ENCODE measurements around the gene MYO9A.

The MYO9A gene, protein sequence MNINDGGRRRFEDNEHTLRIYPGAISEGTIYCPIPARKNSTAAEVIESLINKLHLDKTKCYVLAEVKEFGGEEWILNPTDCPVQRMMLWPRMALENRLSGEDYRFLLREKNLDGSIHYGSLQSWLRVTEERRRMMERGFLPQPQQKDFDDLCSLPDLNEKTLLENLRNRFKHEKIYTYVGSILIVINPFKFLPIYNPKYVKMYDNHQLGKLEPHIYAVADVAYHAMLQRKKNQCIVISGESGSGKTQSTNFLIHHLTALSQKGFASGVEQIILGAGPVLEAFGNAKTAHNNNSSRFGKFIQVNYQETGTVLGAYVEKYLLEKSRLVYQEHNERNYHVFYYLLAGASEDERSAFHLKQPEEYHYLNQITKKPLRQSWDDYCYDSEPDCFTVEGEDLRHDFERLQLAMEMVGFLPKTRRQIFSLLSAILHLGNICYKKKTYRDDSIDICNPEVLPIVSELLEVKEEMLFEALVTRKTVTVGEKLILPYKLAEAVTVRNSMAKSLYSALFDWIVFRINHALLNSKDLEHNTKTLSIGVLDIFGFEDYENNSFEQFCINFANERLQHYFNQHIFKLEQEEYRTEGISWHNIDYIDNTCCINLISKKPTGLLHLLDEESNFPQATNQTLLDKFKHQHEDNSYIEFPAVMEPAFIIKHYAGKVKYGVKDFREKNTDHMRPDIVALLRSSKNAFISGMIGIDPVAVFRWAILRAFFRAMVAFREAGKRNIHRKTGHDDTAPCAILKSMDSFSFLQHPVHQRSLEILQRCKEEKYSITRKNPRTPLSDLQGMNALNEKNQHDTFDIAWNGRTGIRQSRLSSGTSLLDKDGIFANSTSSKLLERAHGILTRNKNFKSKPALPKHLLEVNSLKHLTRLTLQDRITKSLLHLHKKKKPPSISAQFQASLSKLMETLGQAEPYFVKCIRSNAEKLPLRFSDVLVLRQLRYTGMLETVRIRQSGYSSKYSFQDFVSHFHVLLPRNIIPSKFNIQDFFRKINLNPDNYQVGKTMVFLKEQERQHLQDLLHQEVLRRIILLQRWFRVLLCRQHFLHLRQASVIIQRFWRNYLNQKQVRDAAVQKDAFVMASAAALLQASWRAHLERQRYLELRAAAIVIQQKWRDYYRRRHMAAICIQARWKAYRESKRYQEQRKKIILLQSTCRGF (N-terminal part only)

DNA sequence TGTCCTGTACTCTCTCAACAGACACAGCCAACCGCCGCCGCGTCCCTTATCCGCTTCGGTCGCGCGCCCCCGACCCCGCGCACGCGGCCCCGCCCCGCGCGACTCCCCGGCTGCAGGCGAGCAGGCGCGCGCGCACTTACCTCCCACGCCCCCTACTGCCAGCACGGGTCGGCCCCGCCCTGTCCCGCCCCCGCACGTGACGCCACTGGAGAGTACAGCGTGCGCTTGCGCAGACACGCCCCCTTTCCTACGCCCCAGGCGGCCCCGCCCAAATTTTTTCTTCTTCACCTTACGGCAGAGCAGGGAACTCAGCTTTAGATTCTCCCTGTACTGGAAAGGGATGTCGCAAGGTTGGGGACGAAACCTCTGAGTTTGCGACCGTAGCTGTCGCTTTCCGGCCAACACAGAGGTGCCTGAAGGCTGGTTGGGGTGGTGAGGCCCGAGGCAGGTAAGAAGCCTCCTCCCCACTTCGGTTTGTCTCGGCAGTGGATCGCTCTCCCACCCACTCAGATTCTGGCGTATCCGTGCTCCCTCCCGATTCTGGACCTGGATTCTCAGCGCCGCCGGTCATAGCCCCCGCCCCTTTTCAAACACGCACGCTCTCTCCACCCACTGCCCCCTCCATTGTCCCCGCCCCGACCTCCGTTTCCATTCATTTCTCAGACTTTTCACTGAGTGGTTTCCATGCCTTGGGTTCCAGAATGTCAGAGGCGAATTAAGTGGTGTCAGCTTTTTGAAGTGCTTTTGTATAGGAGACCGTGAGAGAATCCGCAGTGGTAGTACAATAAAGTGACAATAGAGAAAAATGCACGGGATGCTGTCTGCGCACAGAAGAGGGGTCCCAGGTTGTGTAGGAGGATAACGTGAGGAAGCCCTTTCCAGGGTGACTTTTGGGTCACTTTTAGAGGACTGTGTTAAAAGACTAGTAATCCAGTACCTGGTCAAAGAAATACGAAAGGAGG, at the start of gene MYO9A, which contains the start of gene SENP8:
Gene MYO9A, minus strand, starts transcription at position 134 of the 962 bp plus-strand sequence. CDS start 71,587 bp downstream, outside the sequence.
Gene SENP8, plus strand, starts transcription at position 387 of the 962 bp plus-strand sequence. CDS start 21,221 bp downstream, outside the sequence.
- DNase-seq (ENCODE audit: low spot score), result peak; percentile 96

DNA sequence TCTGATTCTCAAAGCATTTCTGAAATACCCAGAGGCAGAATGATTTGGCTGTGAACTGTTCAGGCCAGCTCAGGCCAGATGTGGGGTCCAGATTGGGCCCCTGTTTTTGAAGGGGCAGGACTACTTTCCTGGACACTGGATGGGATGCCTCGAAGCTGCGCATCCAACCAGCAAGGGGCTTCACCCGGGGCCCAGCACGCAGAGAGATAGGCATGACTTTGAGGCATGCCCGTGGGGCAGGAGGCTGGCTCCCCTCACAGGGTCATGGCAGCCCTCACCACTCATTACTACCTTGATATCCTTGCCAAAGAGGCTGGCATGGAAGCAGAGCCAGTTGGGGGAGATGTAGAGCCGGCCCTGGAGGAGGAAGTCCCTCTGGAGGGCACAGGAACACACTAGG, 49.5 kb upstream of the MYO9A start:
- no peak for DNase-seq (ENCODE audit: low spot score)

DNA sequence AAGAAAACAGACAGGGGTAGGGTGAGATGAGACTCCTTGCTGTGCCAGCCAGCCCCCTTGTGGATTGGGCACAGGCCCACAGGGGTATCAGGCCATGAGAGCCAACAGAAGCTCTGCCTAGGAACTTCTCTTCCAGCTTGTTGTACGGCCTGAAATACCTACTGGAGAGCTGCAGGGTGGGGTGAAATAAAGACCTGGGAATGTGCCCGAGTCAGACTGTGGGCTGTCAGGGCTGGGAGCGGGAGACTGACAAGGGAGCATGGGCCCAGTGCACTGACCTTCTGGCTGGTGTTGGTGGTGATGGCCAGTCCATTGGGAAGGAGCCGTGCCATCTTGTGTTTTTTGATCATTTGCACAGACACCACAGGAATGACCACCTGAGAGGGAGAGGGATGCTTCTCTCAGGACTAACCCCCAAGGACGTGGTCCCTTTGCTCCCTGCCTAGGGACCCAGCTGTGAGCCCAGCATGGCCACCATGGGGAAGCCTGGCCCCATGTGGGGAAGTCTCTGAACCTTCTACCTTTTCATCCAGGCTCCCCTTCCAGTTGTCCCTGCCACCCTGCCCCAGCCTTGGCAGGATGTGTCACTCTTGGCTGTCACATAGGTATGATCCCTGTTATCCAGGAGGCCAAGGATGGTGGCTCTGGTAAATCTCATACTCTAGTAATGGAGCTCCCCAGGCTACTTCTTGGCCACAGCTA, 48.9 kb upstream of the MYO9A start:
- no peak for DNase-seq (ENCODE audit: low spot score)

DNA sequence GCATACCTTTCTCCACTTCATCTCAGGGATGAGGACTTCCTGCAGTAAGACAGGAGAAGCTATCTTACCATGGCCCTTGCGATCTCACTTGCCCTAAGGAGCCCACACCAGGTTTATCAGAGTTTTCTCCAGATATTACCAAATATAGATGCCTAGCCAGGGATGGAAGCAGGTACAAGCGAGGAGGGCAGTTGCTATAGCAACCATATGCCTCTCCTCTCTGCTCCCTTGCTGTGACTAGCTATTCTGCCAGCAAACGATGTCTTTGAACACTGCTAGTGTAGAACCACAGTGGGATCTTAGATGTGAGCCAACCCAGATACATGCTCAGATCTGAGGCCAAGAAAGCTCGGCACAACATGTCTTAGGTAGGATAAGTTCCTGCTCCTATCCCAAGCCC, 45.8 kb upstream of the MYO9A start:
- DNase-seq (ENCODE audit: low spot score), result peak; percentile 54

DNA sequence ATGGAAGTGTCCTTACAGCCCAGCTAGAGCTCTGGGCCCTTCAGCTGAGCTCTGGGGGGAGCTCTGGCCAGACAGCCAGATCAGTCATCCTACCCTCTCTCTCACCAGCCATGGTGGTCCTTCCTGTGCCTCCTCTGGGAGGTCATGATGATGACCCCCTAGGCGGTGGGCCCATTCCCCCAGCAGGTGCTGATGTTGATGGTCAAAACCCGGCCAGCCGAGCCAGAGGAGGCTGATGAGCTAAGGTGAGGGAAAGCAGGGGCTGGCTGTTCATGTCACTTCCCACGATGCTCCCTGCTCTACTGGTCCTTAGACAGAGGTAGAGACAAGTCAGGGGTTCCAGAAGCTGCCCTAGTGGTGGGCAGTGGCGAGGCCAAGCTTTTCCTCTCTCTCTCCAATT, 44.6 kb upstream of the MYO9A start:
- no peak for DNase-seq (ENCODE audit: low spot score)

DNA sequence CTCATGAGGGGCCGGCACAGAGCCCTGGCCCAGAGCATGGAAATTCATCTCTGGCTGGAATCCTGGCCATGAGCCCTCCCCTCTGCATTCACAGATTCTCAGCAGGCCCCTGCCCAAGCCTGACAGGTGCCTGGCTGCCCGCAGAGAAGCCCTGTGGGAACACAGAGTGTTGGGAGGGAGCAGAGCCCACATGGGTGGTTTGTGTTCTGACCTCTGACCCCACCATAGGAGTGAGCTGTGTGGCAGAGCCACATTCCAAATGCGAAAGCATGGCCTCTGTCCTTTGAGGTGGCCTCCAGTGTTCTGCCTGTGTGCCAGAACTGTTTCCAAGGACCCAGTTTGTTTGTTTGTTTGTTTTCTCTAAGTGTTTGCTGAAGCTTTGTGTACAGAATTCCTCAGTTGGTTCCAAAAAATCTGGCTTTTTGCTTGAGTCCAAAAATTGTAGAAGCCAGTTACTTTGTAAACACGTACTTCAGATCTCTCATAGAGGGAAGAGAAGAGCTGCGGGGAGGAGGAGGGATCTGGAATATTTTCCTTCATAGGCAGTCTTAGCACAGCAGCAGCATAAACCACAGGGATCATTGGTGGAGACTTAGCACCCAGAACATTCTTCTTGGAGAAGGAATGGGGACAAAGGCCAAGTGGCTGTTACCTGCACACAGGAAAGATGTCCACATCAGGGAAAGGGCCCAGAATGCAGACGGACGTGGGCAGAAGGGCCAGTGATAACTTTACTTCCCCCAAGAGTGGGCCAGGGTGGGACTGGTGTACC, 43.6 kb upstream of the MYO9A start:
- no peak for DNase-seq (ENCODE audit: low spot score)

DNA sequence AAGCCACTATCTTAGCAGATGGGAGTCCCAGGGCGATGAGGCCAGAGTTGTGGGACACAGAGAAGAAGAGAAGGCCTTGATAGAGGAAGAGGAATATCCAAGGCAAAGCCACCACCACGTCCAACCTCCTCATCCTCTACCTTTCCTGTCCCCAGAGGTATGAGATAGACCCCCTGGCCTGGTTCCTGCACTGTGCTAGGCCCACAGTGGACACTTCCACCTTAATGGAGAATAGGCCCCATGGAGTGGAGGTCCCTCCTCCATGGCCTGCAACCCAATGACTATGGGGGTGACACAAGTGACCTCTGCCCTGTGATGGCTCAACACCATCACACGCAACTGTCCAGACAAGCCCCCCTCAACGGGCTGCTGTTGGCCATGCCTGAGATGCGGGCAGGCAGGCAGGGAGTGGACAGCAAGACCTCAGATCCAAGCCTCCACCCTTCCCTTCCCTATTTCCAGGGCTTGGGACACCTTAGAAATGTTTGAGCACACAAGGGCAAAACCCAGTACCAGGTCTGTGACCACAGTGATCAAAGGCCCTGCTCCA, 42.8 kb upstream of the MYO9A start:
- DNase-seq (ENCODE audit: low spot score), result no peak

DNA sequence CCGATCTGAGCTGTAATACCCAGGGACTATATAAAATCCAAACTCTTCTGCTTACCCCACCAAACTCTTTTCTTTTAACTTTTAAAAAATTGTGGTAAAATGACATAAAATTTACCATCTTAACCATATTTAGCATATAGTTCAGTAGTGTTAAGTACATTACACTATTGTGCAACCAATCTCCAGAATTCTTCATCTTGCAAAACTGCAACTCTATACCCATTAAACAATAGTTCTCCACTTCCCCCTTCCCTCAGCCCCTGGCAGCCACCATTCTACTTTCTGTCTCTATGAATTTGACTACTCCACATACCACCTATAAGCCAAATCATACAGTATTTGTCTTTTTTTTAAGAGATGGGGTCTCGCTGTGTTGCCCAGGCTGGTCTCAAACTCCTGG, 39.0 kb upstream of the MYO9A start:
- DNase-seq (ENCODE audit: low spot score), result no peak

DNA sequence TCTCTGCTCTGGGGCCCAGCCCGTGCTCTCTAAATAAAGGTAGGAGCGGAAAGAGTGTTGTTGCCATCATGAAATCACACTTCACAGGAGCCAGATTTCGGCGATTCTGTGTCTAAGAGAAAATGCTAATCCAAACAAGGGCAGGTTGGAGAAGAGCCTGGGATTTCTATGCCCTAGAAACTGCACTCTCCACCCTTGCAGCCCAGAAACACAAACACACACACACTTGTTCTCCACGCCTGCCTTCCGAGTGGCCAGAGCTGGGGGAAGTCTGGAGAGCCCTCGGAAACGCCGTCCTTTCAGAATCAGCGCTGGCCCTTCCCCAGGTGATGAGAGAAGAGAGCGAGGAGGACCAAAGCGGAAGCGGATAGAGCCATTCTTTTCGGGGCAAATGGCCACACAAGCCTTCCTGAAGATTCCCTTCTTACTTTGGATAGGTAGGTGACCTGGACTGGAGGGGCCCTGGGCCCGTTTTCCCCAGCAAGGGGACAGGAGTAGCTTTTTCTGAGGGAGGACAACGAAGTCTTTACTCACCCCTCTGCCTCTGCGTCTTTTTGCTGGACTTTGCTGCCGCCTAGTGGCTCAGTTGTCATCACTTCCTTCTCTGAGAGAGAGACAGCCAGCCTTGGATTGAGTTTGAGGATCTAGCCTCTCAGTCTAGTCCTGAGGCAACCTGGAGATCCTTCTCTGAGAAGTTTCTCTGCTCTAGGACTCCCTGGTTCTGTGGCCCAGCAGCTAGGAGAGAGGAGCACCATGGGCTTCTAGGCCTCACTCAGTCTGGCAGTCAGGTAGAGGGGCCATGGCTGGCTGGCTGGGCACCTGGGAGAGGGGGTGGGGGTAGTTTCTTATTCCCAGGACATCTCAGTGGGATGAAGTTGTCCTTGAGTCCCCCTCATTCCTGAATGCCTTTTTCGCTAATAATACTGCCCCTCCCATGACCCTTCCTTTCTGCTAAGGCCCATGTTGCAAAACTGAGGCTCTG, 38.0 kb upstream of the MYO9A start:
- DNase-seq (ENCODE audit: low spot score), result peak; percentile 83

DNA sequence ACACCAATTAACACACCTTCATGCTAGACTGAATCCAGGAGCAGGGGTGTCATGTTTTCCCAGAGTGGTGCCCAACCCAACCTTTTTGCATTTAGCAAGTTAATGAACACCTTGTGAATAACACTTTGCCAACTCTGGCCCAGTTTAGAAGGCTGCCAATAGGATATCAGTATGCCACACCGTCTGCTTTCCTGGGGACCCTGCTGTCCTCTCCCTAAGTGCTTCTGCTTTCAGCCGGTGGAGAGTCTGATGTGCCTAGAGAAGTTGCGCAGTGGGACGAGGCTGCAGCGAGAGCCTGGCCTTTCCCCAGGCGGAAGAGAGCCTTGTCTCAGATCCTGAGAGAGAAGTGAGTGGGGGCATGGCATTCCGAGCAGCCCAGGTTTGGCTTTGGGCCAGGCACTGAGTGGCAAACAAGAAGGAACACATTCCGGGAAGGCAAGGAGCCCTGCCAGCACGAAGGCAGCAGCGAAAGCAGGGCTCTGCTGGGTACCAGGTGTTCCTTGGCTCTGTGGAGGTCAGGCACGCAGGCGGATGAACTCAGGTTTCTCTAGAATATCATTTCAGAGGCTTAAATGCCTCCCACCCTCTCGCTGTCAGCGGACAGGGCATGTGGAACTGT, 37.2 kb upstream of the MYO9A start:
- no peak for DNase-seq (ENCODE audit: low spot score)

DNA sequence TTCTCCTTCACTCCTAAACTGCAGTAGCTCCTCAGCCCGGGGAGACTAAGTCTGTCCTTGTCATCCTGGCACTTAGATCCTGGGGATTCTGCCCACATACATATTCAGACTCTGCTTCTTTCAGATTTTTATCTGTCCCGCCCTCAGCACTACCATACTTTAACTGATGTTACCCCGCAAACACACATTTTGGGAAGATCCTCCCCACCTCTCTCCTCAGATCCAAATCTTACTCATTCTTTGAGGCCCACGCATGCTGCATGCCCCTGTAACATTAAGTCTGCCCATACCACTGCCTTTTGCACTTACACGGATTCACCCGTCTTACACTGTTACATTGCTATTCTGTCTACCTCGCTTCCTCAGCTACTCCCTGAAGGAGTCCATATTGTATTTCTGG, 36.4 kb upstream of the MYO9A start:
- no peak for DNase-seq (ENCODE audit: low spot score)

DNA sequence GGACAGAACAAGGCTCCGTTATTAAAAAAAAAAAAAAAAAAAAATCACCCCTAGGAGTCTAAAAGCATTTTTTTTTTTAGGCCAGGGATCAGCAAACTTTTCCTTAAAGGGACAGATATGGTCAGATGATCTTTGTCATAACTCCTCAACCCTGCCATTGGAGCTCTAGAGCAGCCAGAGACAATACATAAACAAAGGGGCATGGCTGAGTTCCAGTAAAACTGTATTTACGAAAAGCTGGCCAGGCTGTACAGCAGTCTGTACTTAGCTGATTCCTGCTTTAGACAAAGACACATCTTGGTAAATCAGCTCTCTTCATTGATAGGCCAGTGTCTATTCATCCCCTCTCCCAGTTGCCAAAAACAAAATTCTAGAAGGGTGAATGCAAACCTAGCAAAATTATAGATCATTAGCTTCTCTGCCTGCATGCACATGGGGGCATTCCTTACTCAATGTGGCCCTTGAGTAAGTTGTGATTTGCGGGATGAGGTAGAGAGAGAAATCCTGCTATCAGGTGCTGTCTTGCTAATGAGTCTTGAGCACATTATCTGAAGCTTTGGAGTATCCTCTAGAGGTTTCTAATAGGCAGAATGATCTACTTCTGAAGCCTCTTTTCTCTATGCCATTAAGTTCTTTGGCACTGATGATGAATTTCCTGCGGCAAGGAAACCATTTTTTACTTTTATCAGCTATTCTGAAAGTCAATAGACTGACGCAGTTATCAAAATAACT, 35.5 kb upstream of the MYO9A start:
- no peak for DNase-seq (ENCODE audit: low spot score)

DNA sequence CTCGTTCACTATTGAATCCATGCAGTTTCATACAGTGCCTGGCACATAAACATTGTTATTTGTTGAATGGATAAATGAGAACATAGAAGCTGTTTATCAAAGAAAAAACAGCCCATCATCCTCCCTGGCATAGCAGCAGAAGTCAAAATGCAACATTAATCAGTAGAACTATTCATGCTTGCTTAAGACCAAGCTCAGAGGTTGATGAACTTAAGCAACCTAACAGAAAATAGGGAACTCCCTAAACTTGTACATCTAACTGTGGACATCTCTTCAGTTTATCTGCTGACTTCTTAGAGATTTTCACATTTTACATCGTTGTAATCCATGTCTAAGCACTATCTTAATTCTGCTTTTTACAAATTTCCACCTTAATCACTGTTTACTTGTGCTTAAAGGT, 29.5 kb upstream of the MYO9A start:
- DNase-seq (ENCODE audit: low spot score), result no peak

DNA sequence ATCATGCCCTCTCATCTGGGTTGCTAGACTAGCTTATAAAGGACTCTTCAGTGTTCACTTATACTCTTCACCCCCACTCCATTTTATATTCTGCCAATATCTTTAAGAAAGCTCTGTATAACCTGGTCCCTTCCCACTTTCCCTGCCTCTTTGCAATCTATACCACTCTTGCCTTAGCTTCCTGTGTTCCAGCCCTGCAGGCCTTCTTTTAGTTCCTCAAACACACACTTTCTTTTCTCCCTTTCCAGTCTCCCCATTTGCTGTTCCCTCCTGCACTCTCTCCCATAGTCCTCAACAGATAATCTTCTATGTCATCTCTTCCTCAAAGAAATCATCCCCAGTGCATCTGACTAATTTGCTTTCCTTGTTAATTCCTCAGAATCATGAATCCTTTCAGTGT, 29.0 kb upstream of the MYO9A start:
- DNase-seq (ENCODE audit: low spot score), result no peak

DNA sequence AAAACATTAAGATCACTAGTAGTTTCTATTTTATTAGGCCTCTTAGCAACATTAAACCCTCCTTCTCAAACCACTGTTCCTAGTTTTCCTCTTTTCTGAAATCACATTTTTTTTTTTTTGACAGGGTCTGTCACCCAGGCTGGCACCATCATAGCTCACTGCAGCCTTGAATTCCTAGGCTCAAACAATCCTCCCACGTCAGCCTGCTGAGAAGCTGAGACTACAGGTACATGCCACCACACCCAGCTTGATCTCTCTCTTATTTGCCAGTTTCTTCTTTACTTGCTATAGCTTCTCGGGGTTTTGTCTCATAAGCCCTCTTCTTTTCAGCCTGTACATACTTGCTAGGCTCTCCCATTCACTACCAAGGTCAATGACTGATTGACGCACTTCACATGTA, 28.3 kb upstream of the MYO9A start:
- no peak for DNase-seq (ENCODE audit: low spot score)

DNA sequence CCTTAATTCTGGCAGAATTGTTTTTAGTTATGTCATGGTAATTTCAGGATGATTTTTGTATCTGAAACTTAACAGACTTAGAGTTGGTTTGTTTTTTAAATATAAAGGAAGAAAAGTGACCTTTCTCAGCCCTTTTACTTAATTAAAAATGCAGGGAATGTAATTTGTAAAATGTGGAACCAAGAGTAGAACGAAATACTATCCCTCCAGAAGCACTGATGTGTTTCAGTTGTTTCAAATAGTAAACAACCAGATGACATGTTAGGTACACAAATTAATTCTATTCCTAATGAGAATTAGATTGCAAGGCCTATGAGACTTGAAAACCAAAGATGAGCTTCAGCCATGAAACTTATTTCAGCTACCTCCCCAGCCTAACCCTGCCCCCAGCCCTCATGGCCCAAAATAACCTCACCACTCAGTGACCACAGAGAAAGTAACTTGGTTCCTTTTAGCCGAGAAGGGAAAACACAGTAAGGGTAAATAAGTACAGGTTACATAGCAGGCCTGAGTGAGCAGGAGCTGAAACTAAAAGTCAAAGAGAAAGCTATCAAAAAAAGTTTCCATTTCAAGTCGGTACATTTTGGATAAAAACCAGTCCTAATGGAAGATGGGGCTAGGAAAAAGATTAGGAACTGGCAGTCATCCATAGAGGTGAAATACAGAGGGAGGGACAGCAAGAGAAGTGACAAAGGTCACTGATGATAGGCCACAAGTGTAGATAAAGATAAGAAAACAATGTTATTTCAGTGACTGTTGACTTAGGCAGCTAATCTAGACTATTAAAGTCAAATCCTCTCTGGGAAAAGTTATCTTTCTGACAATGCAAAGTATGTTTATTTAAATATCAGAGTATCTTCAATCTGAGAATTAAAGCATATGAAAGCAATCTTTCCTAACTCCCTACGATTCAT, 23.5 kb upstream of the MYO9A start:
- no peak for DNase-seq (ENCODE audit: low spot score)
